H1 (cell line): ENCODE data around the gene USE1. TPM values are rescaled to one million over a fixed set of nuclear protein-coding genes. Genes with fewer than 3 reads are reported as not detected.
A peak's percentile ranks its signal among the peaks of the same experiment; 100 is the strongest.

Experiments used
- CTCF ChIA-PET: fragments of 300-600 bp; sonication (Branson Sonifier 250); formaldehyde crosslinking; loops from one replicate; lab custom pipeline; 2021; ENCODE audit not compliant: partially characterized antibody; lab: Charles Lee
- POLR2A ChIA-PET: fragments of 300-600 bp; sonication (Branson Sonifier 250); formaldehyde crosslinking; loops from one replicate; lab custom pipeline; 2021; ENCODE audit warnings: inconsistent platforms; ENCODE audit not compliant: partially characterized antibody; lab: Charles Lee
- DNase-seq, 2 experiments: peaks; one replicate each; pipeline versions ENCODE4 v3.0.0 to v3.0.0-alpha.2; 2010 to 2022; ENCODE audit warnings: low spot score in 2 of 2, low read depth in 1 of 2, mixed read lengths in 1 of 2
- FAIRE-seq: peaks from 2 replicates; lab custom pipeline; 2011; peaks lifted over from hg19 to GRCh38; lab: Jason Lieb, UNC
- H2AFZ ChIP-seq: 2 replicates; pipeline ENCODE4 v1.8.1; 2012; ENCODE audit warnings: low read length, inconsistent platforms
- H2AK5ac ChIP-seq: 2 replicates; pipeline ENCODE4 v1.6.1; 2013; ENCODE audit warnings: low read depth, low read length
- H2BK120ac ChIP-seq: replicated peaks from 2 replicates; pipeline ENCODE3; 2013; ENCODE audit warnings: low read depth, low read length, inconsistent platforms
- H2BK12ac ChIP-seq: 2 replicates; pipeline ENCODE4 v1.6.1; 2013; ENCODE audit warnings: low read depth, low read length
- H2BK15ac ChIP-seq: 2 replicates; pipeline ENCODE4 v1.6.1; 2013; ENCODE audit warnings: low read length
- H2BK20ac ChIP-seq: 2 replicates; pipeline ENCODE4 v1.6.1; 2013; ENCODE audit warnings: low read length
- H2BK5ac ChIP-seq: 2 replicates; pipeline ENCODE4 v1.6.1; 2013; ENCODE audit warnings: low read depth, low read length
- H3K14ac ChIP-seq: 2 replicates; pipeline ENCODE4 v1.6.1; 2013; ENCODE audit warnings: inconsistent platforms; ENCODE audit not compliant: insufficient read length
- H3K18ac ChIP-seq: 2 replicates; pipeline ENCODE4 v1.6.1; 2013; ENCODE audit warnings: low read length; ENCODE audit errors: extremely low read depth
- H3K23ac ChIP-seq: 2 replicates; pipeline ENCODE4 v1.6.1; 2013; ENCODE audit warnings: inconsistent platforms; ENCODE audit not compliant: insufficient read length
- H3K23me2 ChIP-seq: 2 replicates; pipeline ENCODE4 v1.6.1; 2013; ENCODE audit warnings: low read depth, low read length
- H3K27ac ChIP-seq: 2 replicates; pipeline ENCODE4 v1.6.1; 2011; ENCODE audit warnings: low read depth, low read length, inconsistent platforms
- H3K27me3 ChIP-seq, 4 experiments: replicated peaks in 1 of 4; 1 replicate in 1 of 4; 2 replicates in 3 of 4; pipeline versions ENCODE4 v1.6.1 to v1.8.1; 2011 to 2013; ENCODE audit warnings: low read length in 3 of 4, mild to moderate bottlenecking in 3 of 4, inconsistent platforms in 2 of 4, mixed read lengths in 2 of 4, moderate library complexity in 1 of 4; ENCODE audit not compliant: control insufficient read depth in 3 of 4, insufficient read depth in 3 of 4; ENCODE audit errors: extremely low read depth in 1 of 4
- H3K36me3 ChIP-seq, 4 experiments: 2 replicates each; pipeline versions ENCODE4 v1.6.1 to v1.8.1; 2011 to 2013; ENCODE audit warnings: mild to moderate bottlenecking in 4 of 4, low read length in 3 of 4, moderate library complexity in 2 of 4, control low read depth in 1 of 4, inconsistent platforms in 1 of 4; ENCODE audit not compliant: insufficient read depth in 4 of 4, control insufficient read depth in 2 of 4
- H3K4ac ChIP-seq: replicated peaks from 2 replicates; pipeline ENCODE3; 2013; ENCODE audit warnings: low read length, low read depth, mixed read lengths, inconsistent platforms; ENCODE audit not compliant: insufficient read length
- H3K4me1 ChIP-seq, 4 experiments: replicated peaks in 1 of 4; 1 replicate in 1 of 4; 2 replicates in 3 of 4; pipeline versions ENCODE4 v1.6.1 to v1.8.1; 2011 to 2013; ENCODE audit warnings: low read length in 3 of 4, inconsistent platforms in 2 of 4, mixed read lengths in 1 of 4; ENCODE audit not compliant: insufficient read depth in 4 of 4, control insufficient read depth in 3 of 4
- H3K4me2 ChIP-seq, 2 experiments: 2 replicates each; pipeline versions ENCODE4 v1.6.1 to v1.8.1; 2011 to 2013; ENCODE audit warnings: low read depth in 2 of 2, low read length in 2 of 2, control low read depth in 1 of 2, inconsistent platforms in 1 of 2, mild to moderate bottlenecking in 1 of 2; ENCODE audit not compliant: insufficient read depth in 1 of 2
- H3K4me3 ChIP-seq, 4 experiments: fragments of 200-600, 300-600 bp in 1 of 4; sonication (generic), shearing (Covaris generic), sonication (Bioruptor Twin) in 1 of 4; 2 replicates each; pipeline versions ENCODE4 v1.5.1 to v1.8.1; 2011 to 2016; ENCODE audit warnings: low read length in 4 of 4, low read depth in 3 of 4, control low read depth in 2 of 4, inconsistent platforms in 2 of 4, mild to moderate bottlenecking in 2 of 4, mixed read lengths in 1 of 4, moderate library complexity in 1 of 4; ENCODE audit not compliant: insufficient read depth in 2 of 4; ENCODE audit errors: extremely low read depth in 1 of 4
- H3K56ac ChIP-seq: replicated peaks from 2 replicates; pipeline ENCODE3; 2013; ENCODE audit warnings: low read depth, mild to moderate bottlenecking, mixed read lengths, low read length, inconsistent platforms; ENCODE audit not compliant: insufficient read length
- H3K79me1 ChIP-seq: 2 replicates; pipeline ENCODE4 v1.6.1; 2013; ENCODE audit warnings: low read depth, low read length, control low read depth
- H3K79me2 ChIP-seq, 2 experiments: 2 replicates each; pipeline versions ENCODE4 v1.6.1 to v1.8.1; 2012 to 2013; ENCODE audit warnings: low read length in 2 of 2, mild to moderate bottlenecking in 2 of 2, inconsistent platforms in 1 of 2; ENCODE audit not compliant: insufficient read depth in 2 of 2, control insufficient read depth in 1 of 2
- H3K9ac ChIP-seq, 4 experiments: replicated peaks in 1 of 4; 1 replicate in 1 of 4; 2 replicates in 3 of 4; pipeline versions ENCODE4 v1.6.1 to v1.8.1; 2011 to 2013; ENCODE audit warnings: low read depth in 3 of 4, low read length in 3 of 4, control low read depth in 2 of 4, mild to moderate bottlenecking in 2 of 4, moderate library complexity in 2 of 4, inconsistent platforms in 1 of 4; ENCODE audit errors: extremely low read depth in 1 of 4
- H3K9me3 ChIP-seq, 2 experiments: 2 replicates each; pipeline versions ENCODE4 v1.6.1 to v1.8.1; 2012 to 2013; ENCODE audit warnings: mild to moderate bottlenecking in 2 of 2, moderate library complexity in 2 of 2, control low read depth in 1 of 2, inconsistent platforms in 1 of 2, low read depth in 1 of 2, low read length in 1 of 2, mixed read lengths in 1 of 2; ENCODE audit not compliant: insufficient read depth in 2 of 2
- H4K20me1 ChIP-seq, 2 experiments: replicated peaks in 1 of 2; 2 replicates each; pipeline versions ENCODE3 to v1.8.1; 2011 to 2013; ENCODE audit warnings: inconsistent platforms in 2 of 2, low read length in 2 of 2, mild to moderate bottlenecking in 1 of 2; ENCODE audit not compliant: insufficient read depth in 2 of 2, control insufficient read depth in 1 of 2
- H4K5ac ChIP-seq: 2 replicates; pipeline ENCODE4 v1.6.1; 2013; ENCODE audit warnings: low read length, low read depth, mixed read lengths, inconsistent platforms; ENCODE audit not compliant: insufficient read length
- H4K8ac ChIP-seq: 2 replicates; pipeline ENCODE4 v1.8.0; 2013; ENCODE audit warnings: mild to moderate bottlenecking, moderate library complexity, low read length, inconsistent platforms; ENCODE audit not compliant: insufficient read depth; ENCODE audit errors: extremely low read depth
- H4K91ac ChIP-seq: replicated peaks from 2 replicates; pipeline ENCODE3; 2013; ENCODE audit warnings: low read length, mixed read lengths, inconsistent platforms; ENCODE audit not compliant: insufficient read length
- BACH1 ChIP-seq: IDR thresholded peaks from 2 replicates; pipeline ENCODE4 v1.6.1; 2012; ENCODE audit warnings: low read length, improper control_type of control experiment
- POLR2AphosphoS5 ChIP-seq: IDR thresholded peaks from 2 replicates; pipeline ENCODE4 v1.6.1; 2011; ENCODE audit warnings: low read depth, low read length
- WGBS, 2 experiments: shearing (Covaris generic) in 1 of 2; methylation state at CpG; one replicate each; pipeline versions ENCODE4 v1.1.6 to v1.1.7; 2013 to 2015; ENCODE audit warnings: low lambda C conversion rate in 2 of 2, mixed read lengths in 2 of 2, inconsistent platforms in 1 of 2, low coverage in 1 of 2, missing lambda C conversion rate in 1 of 2; ENCODE audit not compliant: insufficient replicate concordance in 2 of 2, insufficient coverage in 1 of 2, insufficient read length in 1 of 2; ENCODE audit errors: extremely low coverage in 1 of 2, missing lambda C conversion rate in 1 of 2; 5-methylcytosine and 5-hydroxymethylcytosine counted together
- polyA plus RNA-seq, 7 experiments: library from polyadenylated mRNA; depleted of rRNA in 3 of 7; stranded (reverse) in 5 of 7; unstranded in 2 of 7; fragments of >200 nt in 5 of 7; fragments of 200-250 nt in 2 of 7; gene quantifications; 1 replicate in 5 of 7; 2 replicates in 1 of 7; 4 replicates in 1 of 7; pipeline versions ENCODE4 v1.2.1 to v1.2.3, GENCODE V29; 2011 to 2013; ENCODE audit warnings: missing spikeins in 2 of 7, mixed read lengths in 2 of 7
- total RNA-seq: library from RNA; stranded (reverse); fragmentation: NEBNext Ultra II Directional; extraction: Animal tissue kit (Norgen Biotek cat#: 25700); gene quantifications from 2 replicates; pipeline ENCODE4 v1.2.1, GENCODE V29; 2021

Gene USE1
- total and polyA plus RNA-seq, 2 of the 8 experiments (the other 6 are each of a cell fraction or from before 2014, with no cell fraction given), result 8.7 to 13.9 TPM

- Histone ChIP-seq H3K23me2 (no peaks in the 10 kb centered on the region), H2BK120ac (no peak overlapping the region), H3K79me1 (no peaks in the 10 kb centered on the region), H3K18ac (no peak overlapping the region), H2AK5ac (0 out of 2 replicates have a peak overlapping the region, but pooled peaks have one; percentile 33), H2BK15ac (no peak overlapping the region), H3K27me3 (no peaks in the 10 kb centered on the region), H3K9me3 (no peaks in the 10 kb centered on the region), H4K20me1 (peaks cover 2 to 3% of the 10 kb centered on the region in 2 experiments), H3K9ac (no peak overlapping the region), H3K4me2 (no peak overlapping the region), H3K4ac (no peak overlapping the region), H3K23ac (no peak overlapping the region), H3K27ac (no peak overlapping the region)
- WGBS, 2 experiments, result 83% methylated on average over 9 of the region's 9 CpGs; no CpG with 5 or more reads in 1 of the 2 experiments
- TF ChIP-seq BACH1 (no peak), POLR2AphosphoS5 (peak; percentile 46; the same call in 1 of the 2 replicates)
- TF ChIP-seq, all 59 proteins: peak for 1
- ChIA-PET POLR2A (no interaction called here), CTCF (interaction anchor here (2.1 kb wide), 1 partner anchor 11 kb away, joined by 7 read pairs; no protein-coding TSS in a partner anchor)
- no peaks in the 10 kb centered on the region for H3K4me1 ChIP-seq
- H3K56ac ChIP-seq, result no peak overlapping the region
- H2BK20ac ChIP-seq, result no peak overlapping the region
- no peak for FAIRE-seq
- no peak overlapping the region for H3K4me3 ChIP-seq
- no peak for DNase-seq
- no peak overlapping the region for H2BK12ac ChIP-seq
- H3K79me2 ChIP-seq, result no peaks in the 10 kb centered on the region
- H4K91ac ChIP-seq, result no peak overlapping the region
- no peak overlapping the region for H3K14ac ChIP-seq
- H3K36me3 ChIP-seq, result peaks cover 0 to 34% (median 17%) of the 10 kb centered on the region in 4 experiments; a peak in 7 of 8 replicates
- H4K5ac ChIP-seq, result no peak overlapping the region
- no peak overlapping the region for H2AFZ ChIP-seq
- H4K8ac ChIP-seq, result no peak overlapping the region
- H2BK5ac ChIP-seq, result no peak overlapping the region; the same call in 1 of the 2 replicates
Measured at GRCh38 chr19:17202249-17202648, 12.9 kb upstream of the USE1 start.
